ENCODE results near the gene SLC1A7.

DNA sequence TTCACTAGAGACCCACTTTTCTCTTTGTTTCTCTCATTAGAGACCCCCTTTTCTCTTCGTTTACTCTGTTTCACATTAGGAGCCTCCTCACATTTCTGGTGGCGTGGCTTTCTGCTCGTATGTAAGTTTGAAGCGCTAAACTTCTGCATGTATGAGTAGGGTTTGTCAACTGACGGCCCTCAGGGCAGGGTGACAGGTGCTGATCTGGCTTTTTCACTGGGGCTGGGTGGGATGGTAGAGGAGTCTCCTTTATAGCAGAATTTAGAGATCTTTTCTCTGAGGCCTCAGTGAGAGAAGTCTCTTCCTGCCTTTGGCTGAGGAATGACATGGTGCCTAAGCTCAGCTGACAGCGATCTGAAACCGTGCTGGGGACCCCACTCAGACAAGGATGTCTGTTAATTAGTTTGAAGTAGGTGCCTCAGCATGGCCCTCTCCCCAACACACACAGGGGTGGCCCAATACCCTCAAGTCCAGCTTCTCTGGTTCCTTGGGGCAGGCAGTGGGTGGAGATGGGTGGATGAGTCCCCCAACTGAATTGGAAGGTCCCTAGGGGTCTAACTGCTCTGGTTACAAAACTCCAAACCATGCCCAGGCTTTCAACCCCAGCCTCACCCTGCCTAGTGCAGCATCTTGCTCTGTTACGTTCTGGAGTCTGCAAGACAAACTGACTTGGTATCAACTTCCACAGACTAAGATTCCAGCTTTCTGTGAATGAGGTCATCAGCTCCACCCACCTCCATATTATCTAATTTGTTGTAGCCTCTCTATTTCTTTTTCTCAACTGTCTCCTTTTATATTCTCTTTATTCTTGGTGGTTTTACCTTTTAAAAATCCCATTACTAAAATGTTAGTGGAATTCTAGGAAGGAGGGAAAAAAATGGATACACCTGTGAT, 3.2 kb downstream of the SLC1A7 start:
- no peak for TF ChIP-seq ZNF530 (CRISPR knock-in tag; IDR thresholded peaks at IDR 0.05; ENCODE audit: low read depth)
- no peak for TF ChIP-seq FOXA1 (IDR thresholded peaks at IDR 0.05)
- TF ChIP-seq FOXA1 (CRISPR knock-in tag; IDR thresholded peaks at IDR 0.05) = no peak
- no peak for TF ChIP-seq ZNF343 (CRISPR knock-in tag; IDR thresholded peaks at IDR 0.05)
- TF ChIP-seq CTCF (CRISPR knock-in tag; IDR thresholded peaks at IDR 0.05) = no peak
- no peak for TF ChIP-seq JUND (CRISPR knock-in tag; IDR thresholded peaks at IDR 0.05)
- TF ChIP-seq ARNT (IDR thresholded peaks at IDR 0.05) = no peak
- no peak for TF ChIP-seq POLR2A (IDR thresholded peaks at IDR 0.05; ENCODE audit: insufficient read depth in 1 of 2, low read depth in 2 of 2, low read length in 2 of 2)
- TF ChIP-seq ZNF720 (CRISPR knock-in tag; IDR thresholded peaks at IDR 0.05) = no peak
- no peak for TF ChIP-seq CC2D1A (CRISPR knock-in tag; IDR thresholded peaks at IDR 0.05)
- no peak for TF ChIP-seq ZNF224 (CRISPR knock-in tag; IDR thresholded peaks at IDR 0.05)

Data from HepG2 (cell line).